GM18517 (cell line): ENCODE measurements around the gene TSPAN16.

Experiments
- ATAC-seq: cut with Tn5 transposase; IDR thresholded peaks from one replicate; pipeline ENCODE4 v1.9.1; 2021; ENCODE audit warnings: mild to moderate bottlenecking, moderate library complexity; ENCODE audit not compliant: unreplicated experiment

Gene TSPAN16, protein sequence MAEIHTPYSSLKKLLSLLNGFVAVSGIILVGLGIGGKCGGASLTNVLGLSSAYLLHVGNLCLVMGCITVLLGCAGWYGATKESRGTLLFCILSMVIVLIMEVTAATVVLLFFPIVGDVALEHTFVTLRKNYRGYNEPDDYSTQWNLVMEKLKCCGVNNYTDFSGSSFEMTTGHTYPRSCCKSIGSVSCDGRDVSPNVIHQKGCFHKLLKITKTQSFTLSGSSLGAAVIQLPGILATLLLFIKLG

DNA sequence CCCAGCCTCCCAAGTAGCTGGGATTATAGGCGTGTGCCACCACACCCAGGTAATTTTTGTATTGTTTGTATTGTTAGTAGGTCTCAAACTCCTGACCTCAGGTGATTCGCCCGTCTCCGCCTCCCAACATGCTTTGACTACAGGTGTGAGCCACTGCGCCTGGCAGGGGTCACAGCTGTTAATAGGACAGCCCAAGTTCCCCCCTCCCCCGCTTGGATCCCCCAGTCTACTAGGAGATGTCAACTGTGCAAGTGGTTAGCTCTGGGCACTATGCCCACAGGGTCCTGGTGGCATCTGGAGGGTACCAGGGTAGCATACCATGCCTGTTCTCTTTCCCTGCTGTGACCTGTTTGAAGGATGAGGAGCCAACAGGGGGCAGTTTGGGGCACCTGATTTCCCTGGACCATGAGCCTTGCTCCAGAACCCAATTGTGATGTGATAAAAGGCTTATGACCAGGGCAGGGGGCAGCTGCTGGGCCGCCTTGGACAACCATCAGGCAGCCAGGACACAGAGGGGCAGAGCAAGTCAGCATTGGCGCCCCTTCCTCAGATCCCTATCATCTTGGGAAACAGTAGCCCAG lies at the start of gene TSPAN16:
TSPAN16 (plus strand) TSS at position 496 of the 581 bp plus-strand sequence. CDS start 138 bp downstream, outside the sequence.
- ATAC-seq, result no peak

DNA sequence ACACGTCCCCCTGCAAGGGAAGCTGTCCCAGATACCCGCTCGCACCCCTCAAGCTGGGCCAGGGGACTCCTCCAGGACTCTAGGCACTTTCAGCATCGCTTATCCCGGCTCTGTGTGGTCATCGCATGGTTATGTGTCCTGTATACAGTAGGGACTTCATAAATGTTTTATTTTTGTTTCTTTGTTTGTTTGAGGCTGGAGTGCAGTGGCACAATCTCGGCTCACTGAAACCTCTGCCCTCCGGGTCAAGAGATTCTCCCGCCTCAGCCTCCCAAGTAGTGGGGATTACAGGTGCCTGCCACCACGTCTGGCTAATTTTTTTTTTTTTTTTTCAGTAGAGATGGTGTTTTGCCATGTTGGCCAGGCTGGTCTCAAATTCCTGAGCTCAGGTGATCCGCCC lies 49.0 kb upstream of the TSPAN16 start:
- ATAC-seq, result no peak

DNA sequence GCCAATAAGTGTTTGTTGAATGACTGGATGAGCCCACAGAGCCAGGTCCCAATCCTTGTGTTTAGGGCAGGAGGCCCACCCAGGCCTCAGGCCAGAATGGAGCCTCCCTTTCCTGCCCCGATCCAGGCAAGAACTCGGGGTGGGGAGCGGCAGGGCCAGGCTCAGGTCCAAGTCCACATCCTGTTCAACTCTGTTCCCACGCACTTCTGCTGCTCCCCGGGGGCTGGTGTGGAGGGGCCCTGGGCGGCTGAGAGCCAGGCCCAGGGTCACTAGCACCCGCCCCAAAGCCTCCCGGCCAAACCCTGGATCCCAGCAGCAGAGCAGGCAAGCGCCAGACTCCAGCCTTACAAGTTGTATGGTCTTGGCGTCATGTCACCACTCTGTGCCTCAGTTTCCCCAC lies 48.6 kb upstream of the TSPAN16 start:
- no peak for ATAC-seq

DNA sequence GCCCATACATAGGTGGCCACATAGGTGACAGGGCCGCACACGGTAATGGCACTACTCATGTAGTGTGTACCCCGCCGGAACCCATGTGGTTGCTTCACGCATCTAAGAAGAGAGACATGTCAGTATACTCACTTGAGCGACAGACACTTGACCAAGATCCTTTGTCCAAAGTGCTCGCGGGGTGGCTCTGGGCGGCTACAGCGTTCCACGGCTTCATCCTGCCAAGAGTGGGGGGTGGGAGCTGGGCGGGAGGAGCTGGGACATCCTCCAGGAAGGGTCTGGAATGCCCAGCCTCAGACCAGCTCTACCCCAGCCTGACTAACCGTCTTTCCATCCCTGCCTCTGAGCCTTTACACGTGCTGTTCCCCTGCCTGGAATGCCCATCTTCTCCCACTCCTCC lies 48.0 kb upstream of the TSPAN16 start:
- ATAC-seq, result no peak

DNA sequence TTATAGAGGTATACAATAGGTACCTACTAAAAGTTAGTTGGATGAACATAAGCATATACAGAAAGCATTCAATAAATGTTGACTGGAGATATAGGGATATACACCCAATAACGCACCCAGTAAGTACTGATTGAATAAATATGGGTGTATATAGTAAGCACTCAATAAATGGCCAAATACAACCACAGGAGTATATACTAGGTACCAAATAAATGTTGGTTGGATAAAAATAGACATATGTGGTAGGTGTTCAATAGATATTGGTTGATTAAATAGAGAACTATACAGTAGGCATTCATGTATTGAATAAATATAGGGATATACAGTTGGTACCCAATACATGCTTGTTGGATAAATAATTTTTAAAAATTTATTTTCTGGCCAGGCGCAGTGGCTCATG lies 47.1 kb upstream of the TSPAN16 start:
- ATAC-seq, result no peak

DNA sequence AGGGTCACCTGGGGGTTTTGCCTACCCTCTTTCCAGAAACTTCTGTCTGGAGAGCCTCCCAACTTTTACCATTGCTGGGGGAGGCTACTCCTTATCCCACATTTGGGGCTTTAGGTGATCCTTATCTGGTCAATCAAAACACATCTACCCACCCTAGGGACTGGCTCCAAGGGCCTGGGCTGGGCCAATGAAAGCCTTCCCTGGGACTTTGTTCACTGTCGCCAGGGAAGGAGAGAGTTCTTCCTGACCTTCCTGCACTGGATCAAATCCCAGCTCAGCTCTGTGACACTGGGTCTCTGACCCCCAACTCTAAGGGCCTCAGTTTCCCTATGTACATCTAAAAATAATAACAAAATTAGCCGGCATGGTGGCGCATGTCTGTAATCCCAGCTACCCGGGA lies 44.7 kb upstream of the TSPAN16 start:
- no peak for ATAC-seq

DNA sequence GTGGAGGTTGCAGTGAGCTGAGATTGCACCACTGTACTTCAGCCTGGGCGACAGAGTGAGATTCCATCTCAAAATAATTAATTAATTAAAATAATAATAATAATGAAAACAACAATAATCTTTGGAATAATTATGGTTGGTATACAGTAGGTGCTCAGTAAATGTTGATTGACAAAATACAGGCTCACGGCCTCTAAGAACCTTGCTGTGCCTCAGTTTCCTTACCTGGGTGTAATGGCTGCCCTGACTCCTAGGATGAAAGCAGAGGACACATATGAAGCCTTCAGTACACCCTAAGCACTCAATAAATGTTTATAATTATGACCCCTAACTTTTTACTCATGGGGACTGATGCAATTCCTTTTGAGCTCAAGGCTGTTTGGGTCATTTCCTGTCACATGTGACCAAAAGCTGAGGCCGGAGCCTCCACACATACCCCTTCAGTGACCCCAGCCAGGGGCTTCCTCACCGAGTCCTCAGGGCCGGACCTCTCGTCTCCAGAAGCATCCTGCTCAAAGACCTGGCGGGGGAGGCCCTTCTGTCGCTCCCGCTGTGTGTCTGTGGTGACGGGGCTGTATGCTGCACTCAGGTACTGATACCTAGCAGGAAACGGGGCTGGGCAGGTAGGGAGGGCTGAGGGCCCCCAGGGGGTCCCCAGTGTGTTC lies 44.2 kb upstream of the TSPAN16 start:
- no peak for ATAC-seq

DNA sequence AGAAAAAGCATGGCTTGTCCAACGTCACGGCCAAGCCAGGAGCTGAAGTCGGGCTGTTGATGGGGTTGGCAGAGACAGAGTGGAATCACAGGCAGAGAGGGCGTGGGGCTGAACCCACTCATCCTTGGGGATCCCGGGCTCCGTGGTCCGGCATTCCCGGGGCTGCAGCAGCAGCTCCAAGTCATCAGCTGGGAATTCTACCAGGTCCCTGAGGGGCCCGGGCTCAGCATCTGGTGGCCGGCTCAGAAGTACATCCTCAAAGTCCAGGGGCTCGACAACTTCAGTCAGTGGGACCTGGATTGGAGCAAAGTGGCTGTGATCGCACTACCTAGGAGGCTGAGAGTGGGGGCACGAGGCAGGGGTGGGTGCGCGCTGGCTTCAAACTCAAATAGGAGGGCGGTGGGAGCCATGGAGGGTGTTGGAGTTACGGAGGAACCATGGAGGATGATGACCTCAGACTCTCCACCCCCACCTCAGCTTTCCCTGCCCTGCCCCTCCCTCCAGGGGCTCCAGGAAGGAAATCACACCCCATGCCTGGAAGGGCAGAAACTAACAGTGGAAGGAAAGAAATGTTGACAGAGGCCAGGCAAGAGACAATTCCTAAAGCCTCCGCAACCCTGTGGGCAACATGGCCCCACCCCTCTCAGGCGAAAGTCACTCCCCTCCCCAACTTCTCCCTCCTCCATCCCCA lies 43.1 kb upstream of the TSPAN16 start:
- no peak for ATAC-seq

DNA sequence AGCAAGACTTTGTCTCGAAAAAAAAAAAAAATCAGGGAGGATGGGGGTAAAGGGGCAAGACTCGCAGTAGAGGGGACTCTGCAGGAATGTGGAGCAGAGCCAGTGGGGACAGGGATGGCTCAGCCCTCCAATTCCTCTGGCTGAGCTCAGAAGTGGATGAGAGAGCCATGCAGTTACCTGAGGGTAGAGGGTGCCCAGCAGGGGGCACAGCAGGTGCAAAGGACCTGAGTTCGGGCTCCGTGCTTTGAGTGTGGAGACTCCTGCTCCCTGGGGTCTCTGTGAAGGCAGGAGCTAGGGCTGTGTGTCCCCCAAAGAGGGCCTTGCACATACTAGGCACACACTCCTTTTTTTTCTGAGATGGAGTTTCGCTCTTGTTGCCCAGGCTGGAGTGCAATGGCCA lies 41.3 kb upstream of the TSPAN16 start:
- ATAC-seq, result no peak

DNA sequence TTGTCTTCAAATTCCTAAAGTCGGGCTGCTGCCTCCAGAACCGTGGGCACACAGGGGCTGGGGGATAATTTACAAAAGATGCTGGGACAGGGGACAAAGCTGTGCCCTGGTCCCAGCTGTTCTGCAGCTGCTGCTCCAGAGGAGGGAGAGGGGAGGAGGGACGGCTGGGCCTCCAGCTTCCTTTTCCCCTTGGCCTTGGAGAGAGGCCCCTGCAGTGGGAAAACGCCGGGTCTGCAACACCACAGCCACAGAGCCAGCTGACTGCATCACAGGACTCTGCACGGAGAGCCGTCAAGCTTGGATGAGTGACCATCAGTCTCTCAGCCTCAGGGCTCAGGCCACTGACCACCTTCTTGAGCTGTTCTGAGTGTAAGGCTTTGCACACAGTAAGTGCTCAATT lies 39.8 kb upstream of the TSPAN16 start:
- no peak for ATAC-seq

DNA sequence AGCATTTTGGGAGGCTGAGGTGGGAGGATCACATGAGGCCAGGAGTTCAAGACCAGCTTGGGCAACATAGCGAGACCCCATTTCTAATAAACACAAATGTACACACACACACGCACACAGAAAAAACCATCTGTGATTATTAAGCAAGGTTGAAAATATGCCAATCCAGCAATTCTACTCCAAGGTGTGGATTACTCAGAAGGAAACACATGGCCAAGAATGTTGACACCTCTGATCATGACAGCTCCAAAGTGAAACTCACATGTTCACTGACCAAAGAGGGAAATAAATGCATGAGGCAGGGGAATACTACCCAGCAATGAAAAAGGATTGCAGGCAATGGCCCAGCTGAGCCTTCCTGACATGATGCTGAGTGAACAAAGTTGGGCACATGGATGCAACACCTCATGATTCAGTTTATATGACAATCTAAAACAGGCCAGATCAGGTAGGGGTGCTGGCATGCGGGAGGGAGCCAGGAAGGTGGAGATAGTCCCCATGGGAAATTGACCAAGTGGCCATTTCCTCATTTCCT lies 38.0 kb upstream of the TSPAN16 start:
- ATAC-seq, result no peak

DNA sequence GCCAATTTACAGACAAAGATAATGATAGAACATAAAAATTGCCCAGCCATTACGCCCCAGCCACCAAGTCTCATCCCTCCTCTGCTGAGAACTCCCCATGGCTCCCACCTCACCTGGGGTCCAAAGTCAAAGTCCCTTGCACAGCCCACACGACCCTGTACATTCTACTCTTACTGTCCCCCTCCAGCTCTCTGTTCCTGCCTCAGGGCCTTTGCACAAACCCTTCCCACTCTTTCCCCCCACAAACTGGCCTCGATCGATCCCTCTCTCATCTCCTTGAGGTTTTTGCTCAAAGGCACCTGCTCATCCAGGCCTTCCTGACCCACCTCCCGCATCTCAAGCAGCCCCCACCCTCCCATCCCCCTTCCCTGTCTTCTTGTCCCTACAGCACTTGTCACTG lies 35.0 kb upstream of the TSPAN16 start:
- ATAC-seq, result no peak

DNA sequence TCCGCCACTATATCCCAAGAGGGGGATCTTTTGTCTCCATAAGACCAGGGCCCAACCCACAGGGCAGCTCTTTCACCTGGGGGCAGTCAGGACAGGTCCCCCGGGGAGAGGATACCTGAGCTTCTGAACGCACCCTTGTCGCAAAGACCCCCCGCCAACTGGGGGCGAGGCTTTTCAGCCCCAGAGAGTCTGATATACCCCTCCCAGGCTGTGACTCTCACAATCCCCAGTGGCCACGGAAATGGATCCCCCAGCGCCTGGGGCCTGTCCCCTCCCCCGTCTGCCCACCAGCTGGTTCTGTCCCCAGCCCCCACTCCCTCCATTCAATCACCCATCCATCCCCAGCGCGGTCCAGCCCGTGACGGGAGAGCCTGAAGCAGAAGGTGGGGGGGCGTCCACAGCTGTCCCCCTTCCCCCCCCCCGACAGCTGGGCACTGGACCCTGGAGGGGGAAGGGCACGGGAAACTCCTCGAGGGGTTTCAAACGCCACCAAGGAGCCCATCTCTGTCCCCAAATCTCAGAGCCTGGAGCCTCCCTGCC lies 34.5 kb upstream of the TSPAN16 start:
- no peak for ATAC-seq

DNA sequence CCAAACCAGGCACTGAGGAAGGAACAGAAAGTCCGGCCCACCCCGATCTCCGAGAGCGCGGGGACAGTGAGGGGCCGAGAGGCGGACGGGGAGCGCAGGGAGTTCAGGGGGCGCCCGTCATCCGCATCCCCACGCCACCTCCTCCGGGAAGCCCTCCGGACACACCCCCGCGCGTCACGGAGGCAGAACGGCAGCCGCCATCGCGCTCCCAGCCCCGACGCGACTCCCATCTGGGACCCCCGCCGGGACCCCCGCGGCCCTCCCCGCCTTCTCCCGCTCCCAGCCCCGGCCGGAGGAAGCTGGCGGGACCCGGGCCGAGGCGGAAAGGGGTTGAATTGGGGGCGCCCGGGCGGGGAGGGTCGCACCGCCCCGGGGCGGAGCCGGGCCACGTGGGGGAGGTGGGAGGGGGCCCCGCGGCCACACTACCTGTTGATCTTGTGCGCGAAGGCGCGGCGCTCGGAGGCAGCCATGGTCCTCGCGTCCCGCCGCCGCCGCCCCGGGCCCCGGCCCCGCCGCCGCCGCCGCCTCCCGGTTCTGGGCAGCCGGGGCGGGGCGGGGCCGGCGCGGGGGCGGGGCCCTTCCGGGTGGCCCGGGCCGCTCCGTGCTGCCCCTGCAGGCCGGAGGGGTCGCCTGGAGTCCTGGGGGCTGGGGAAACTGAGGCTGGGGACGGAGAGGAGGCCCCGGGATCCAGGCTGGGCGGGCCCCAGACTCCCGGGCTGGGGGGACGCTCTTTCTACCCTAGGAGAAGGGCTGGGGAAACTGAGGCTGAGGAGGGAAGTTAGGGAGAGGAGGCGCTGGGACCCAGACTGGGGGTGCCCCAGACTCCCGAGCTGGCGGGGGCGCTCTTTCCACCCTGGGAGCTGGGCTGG lies 33.8 kb upstream of the TSPAN16 start, which contains the start of gene DOCK6:
DOCK6 (minus strand) TSS at position 554 of the 869 bp plus-strand sequence; CDS start at position 470, 84 bp downstream.
- ATAC-seq, result no peak

DNA sequence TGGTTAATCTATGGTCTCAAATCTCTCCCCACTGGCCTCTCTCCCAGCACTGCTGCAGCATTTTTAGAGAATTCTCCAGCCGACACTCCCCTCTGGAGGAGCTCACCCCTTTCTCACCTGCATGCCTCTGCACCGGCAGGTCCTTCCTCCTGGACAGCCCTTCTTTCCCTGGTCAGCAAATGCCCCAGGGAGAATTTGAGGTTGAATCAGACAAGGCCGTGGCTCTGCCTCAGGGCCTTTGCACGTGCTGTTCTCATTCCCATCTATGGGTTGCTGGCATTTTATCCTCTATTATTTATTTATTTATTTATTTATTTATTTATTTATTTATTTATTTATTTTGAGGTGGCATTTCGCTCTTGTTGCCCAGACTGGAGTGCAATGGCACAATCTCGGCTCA lies 32.2 kb upstream of the TSPAN16 start:
- ATAC-seq, result no peak

DNA sequence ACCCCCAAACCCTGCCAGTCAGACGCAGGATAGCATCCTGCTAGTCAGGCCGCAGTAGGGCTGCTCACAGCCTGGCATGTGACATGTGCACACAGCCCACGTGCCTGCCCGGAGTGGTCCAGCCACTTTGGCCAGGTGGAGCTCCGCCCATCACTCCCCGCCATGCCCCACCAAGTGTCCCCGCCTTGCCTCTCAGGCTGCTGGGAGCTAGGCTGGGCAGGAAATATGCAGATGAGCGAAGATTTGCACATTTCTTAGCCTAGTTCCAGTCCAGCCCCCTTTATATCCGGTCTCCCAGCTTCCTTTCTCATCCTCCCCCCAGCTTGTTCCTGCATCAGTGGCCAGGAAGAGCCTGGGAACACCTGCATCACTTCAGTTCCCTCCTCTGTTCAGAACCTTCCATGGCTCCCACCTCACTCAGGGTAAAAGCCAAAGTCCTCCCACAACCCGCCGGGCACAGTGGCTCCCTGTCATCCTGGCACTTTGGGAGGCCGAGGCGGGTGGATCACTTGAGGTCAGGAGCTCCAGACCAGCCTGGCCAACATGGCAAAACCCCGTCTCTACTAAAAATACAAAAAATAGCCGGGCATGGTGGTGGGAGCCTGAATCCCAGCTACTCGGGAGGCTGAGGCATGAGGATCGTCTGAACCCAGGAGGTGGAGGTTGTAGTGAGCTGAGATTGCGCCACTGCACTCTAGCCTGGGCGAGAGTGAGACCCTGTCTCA lies 31.3 kb upstream of the TSPAN16 start:
- no peak for ATAC-seq

DNA sequence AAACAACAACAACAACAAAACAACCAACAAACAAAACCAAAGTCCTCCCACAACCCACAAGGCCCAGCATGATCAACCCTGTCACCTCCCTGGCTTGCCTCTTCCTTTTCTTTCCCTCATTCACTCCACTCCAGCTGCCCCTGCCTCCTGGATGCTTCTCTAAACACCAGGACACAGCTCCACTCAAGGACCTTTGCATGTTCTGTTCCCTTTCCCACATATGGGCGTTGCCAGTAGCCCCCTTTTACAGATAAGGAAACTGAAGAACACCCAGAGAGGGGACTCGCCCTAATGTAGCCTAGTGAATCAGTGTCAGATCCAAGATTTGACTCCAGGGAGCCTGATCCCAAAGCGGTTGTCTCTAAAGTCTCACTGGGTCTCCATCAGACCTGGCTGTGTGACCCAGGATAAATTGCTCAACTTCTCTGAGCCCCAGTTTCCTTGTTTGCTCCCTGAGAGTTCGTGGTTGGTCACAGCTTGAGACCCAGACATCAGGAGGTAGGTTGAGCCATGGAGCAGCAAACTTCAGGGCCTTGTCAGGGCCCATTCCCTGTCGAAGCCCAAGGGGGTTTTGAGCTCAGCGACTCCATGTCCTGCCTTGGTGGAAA lies 30.7 kb upstream of the TSPAN16 start:
- ATAC-seq, result no peak

DNA sequence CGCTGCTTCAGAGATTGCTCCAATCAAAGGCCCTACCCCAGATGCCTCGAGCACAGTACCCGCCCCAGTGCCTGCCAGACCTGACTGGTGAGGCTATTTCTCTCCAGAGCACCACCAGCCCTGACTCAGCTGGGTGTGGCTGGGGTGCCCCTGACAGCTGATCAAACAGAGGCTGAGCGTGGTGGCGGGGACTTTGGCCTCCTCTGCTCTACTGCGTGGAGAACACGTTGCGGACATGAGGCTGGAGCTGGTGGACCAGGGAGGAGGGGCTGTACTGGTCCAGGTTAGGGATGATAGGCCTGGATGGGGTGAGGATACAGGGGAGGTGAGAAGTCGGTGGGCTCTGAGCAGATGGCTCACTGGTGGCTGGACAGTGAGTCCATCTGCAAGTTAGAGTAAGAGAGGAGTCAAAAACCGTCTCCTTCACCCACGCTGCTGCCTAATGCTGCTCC lies 30.1 kb upstream of the TSPAN16 start:
- no peak for ATAC-seq
